HCT116 (cell line): ENCODE measurements around the gene EEF1A2. TPM values are rescaled to one million over a fixed set of nuclear protein-coding genes. Genes with fewer than 3 reads are reported as not detected.

Source experiments
- ATAC-seq: fragments of 200-7000 bp; cut with Tn5 transposase; 2 replicates; pipeline ENCODE4 v1.9.1; 2020; ENCODE audit warnings: mild to moderate bottlenecking, moderate library complexity
- BruUV-seq: library from RNA; stranded (reverse); fragments of 400-500 nt; replicated peaks from 2 replicates; lab custom pipeline; 2021; lab: Mats Ljungman, UMichigan
- CTCF ChIA-PET: fragments of 300-600 bp; sonication (Branson Sonifier 250); formaldehyde crosslinking; loops from one replicate; lab custom pipeline; 2021; ENCODE audit warnings: antibody characterized with exemption; lab: Charles Lee
- POLR2A ChIA-PET: fragments of 300-600, 350-600 bp; sonication (Branson Sonifier 250); formaldehyde crosslinking; loops from one replicate; lab custom pipeline; 2021; ENCODE audit warnings: antibody characterized with exemption; lab: Charles Lee
- RAD21 ChIA-PET, 2 experiments: fragments of 300-600 bp; sonication (Branson Sonifier 250); formaldehyde crosslinking; loops; one replicate each; lab custom pipeline; 2023; ENCODE audit warnings: low total read pairs in 2 of 2; ENCODE audit not compliant: uncharacterized antibody in 2 of 2, unreplicated experiment in 2 of 2, low non-redundant PET in 1 of 2; lab: Charles Lee
- DNase-seq: peaks from one replicate; pipeline ENCODE4 v3.0.0-alpha.2; 2010; ENCODE audit warnings: low read depth, low spot score
- H2AFZ ChIP-seq: fragments of 200-600 bp; shearing (Covaris generic), sonication (generic); 2 replicates; pipeline ENCODE4 v1.6.1; 2017; ENCODE audit warnings: low read depth, mixed run types, mixed read lengths, antibody characterized with exemption, low read length; ENCODE audit not compliant: poor library complexity, severe bottlenecking
- H3K27ac ChIP-seq: 2 replicates; pipeline ENCODE4 v1.5.1; 2012; ENCODE audit warnings: low read depth, low read length
- H3K27me3 ChIP-seq: fragments of 200-600 bp; sonication (generic); 2 replicates; pipeline ENCODE4 v1.6.1; 2016; ENCODE audit warnings: mixed run types, low read length, mixed read lengths; ENCODE audit not compliant: insufficient read depth
- H3K36me3 ChIP-seq, 2 experiments: fragments of 200-500 bp in 1 of 2; fragments of 200-600 bp in 1 of 2; sonication (Bioruptor generic) in 1 of 2; sonication (generic) in 1 of 2; 2 replicates each; pipeline versions ENCODE4 v1.5.1 to v1.6.1; 2014 to 2016; ENCODE audit warnings: low read length in 2 of 2, inconsistent platforms in 1 of 2, mixed read lengths in 1 of 2, mixed run types in 1 of 2; ENCODE audit not compliant: insufficient read depth in 2 of 2, control insufficient read depth in 1 of 2
- H3K4me1 ChIP-seq, 2 experiments: fragments of 200-600 bp in 1 of 2; sonication (generic) in 1 of 2; 2 replicates each; pipeline versions ENCODE4 v1.5.1 to v1.6.1; 2012 to 2017; ENCODE audit warnings: low read length in 2 of 2, inconsistent platforms in 1 of 2, mild to moderate bottlenecking in 1 of 2, mixed read lengths in 1 of 2, mixed run types in 1 of 2, moderate library complexity in 1 of 2; ENCODE audit not compliant: insufficient read depth in 2 of 2, control insufficient read depth in 1 of 2
- H3K4me2 ChIP-seq: fragments of 200-600 bp; sonication (generic); 2 replicates; pipeline ENCODE4 v1.6.1; 2017; ENCODE audit warnings: mixed run types, low read length, mixed read lengths
- H3K4me3 ChIP-seq, 2 experiments: fragments of 200-600 bp in 1 of 2; sonication (generic) in 1 of 2; replicated peaks in 1 of 2; 2 replicates each; pipeline ENCODE4 v1.5.1; 2011 to 2016; ENCODE audit warnings: low read length in 2 of 2, control low read depth in 1 of 2, low read depth in 1 of 2, mild to moderate bottlenecking in 1 of 2, mixed read lengths in 1 of 2, mixed run types in 1 of 2
- H3K79me2 ChIP-seq: fragments of 200-600 bp; sonication (generic); 2 replicates; pipeline ENCODE4 v1.6.1; 2017; ENCODE audit warnings: mild to moderate bottlenecking, mixed run types, low read length, moderate library complexity, mixed read lengths; ENCODE audit not compliant: insufficient read depth
- H3K9ac ChIP-seq: fragments of 200-600 bp; sonication (generic); 2 replicates; pipeline ENCODE4 v1.6.1; 2016; ENCODE audit warnings: low read length, mixed read lengths
- H3K9me2 ChIP-seq: fragments of 200-600 bp; sonication (generic), shearing (Covaris generic); 2 replicates; pipeline ENCODE4 v1.6.1; 2017; ENCODE audit warnings: mixed run types, mild to moderate bottlenecking, moderate library complexity; ENCODE audit not compliant: insufficient read depth
- H3K9me3 ChIP-seq, 2 experiments: fragments of 200-500 bp in 1 of 2; fragments of 200-600 bp in 1 of 2; sonication (Bioruptor generic) in 1 of 2; sonication (generic) in 1 of 2; 2 replicates each; pipeline ENCODE4 v1.6.1; 2014 to 2017; ENCODE audit warnings: low read length in 2 of 2, mixed read lengths in 2 of 2, inconsistent platforms in 1 of 2, low read depth in 1 of 2, mild to moderate bottlenecking in 1 of 2, mixed run types in 1 of 2, moderate library complexity in 1 of 2; ENCODE audit not compliant: control insufficient read depth in 1 of 2, insufficient read depth in 1 of 2
- H4K20me1 ChIP-seq: fragments of 200-600 bp; sonication (generic), shearing (Covaris generic); 2 replicates; pipeline ENCODE4 v1.6.1; 2017; ENCODE audit warnings: mixed run types, mild to moderate bottlenecking, moderate library complexity; ENCODE audit not compliant: insufficient read depth
- CBX3 ChIP-seq: IDR thresholded peaks from 2 replicates; pipeline ENCODE4 v1.6.1; 2012; ENCODE audit warnings: low read depth
- CEBPB ChIP-seq: IDR thresholded peaks from 2 replicates; pipeline ENCODE4 v1.6.1; 2012; ENCODE audit warnings: low read depth
- CTCF ChIP-seq, 3 experiments: fragments of 200-600 bp in 1 of 3; sonication (generic) in 1 of 3; IDR thresholded peaks in 2 of 3; conservative IDR thresholded peaks in 1 of 3; 2 replicates each; pipeline ENCODE4 v1.5.1; 2012 to 2017; ENCODE audit warnings: low read depth in 2 of 3, low read length in 2 of 3, antibody characterized with exemption in 1 of 3, borderline replicate concordance in 1 of 3, control low read depth in 1 of 3, mild to moderate bottlenecking in 1 of 3, mixed read lengths in 1 of 3, mixed run types in 1 of 3, moderate library complexity in 1 of 3; ENCODE audit not compliant: insufficient read depth in 1 of 3
- EGR1 ChIP-seq: IDR thresholded peaks from 2 replicates; pipeline ENCODE4 v1.6.1; 2012; ENCODE audit warnings: low read depth
- ELF1 ChIP-seq: IDR thresholded peaks from 2 replicates; pipeline ENCODE4 v1.6.1; 2012; ENCODE audit warnings: low read depth, borderline replicate concordance
- EZH2 ChIP-seq: fragments of 200-600 bp; sonication (generic); IDR thresholded peaks from 2 replicates; pipeline ENCODE4 v1.6.1; 2017; ENCODE audit warnings: antibody characterized with exemption, mixed run types
- FOSL1 ChIP-seq: IDR thresholded peaks from 2 replicates; pipeline ENCODE4 v1.6.1; 2012; ENCODE audit warnings: low read depth
- JUND ChIP-seq: IDR thresholded peaks from 2 replicates; pipeline ENCODE4 v1.6.1; 2012
- POLR2A ChIP-seq: IDR thresholded peaks from 2 replicates; pipeline ENCODE4 v1.7.0; 2011; ENCODE audit warnings: borderline replicate concordance; ENCODE audit not compliant: insufficient read depth, insufficient read length; ENCODE audit errors: extremely low read depth
- SIN3A ChIP-seq: IDR thresholded peaks from 2 replicates; pipeline ENCODE4 v1.6.1; 2012; ENCODE audit warnings: low read depth
- SP1 ChIP-seq: IDR thresholded peaks from 2 replicates; pipeline ENCODE4 v1.6.1; 2012; ENCODE audit warnings: low read depth
- SRF ChIP-seq: IDR thresholded peaks from 2 replicates; pipeline ENCODE4 v1.6.1; 2012; ENCODE audit warnings: low read depth
- ZFX ChIP-seq: fragments of 450-650 bp; IDR thresholded peaks from 2 replicates; pipeline ENCODE4 v1.6.1; 2017
- ZNF274 ChIP-seq: fragments of 200-500 bp; sonication (Bioruptor generic); IDR thresholded peaks from 2 replicates; pipeline ENCODE4 v1.6.1; 2014; ENCODE audit warnings: mild to moderate bottlenecking, low read depth, low read length, inconsistent platforms
- intact Hi-C: fragments of 100-400 bp; cut with micrococcal nuclease; formaldehyde crosslinking; loops from 2 replicates; pipeline ENCODE4 v1.10.0; 2022
- total RNA-seq: library from RNA; stranded (reverse); gene quantifications from one replicate; pipeline ENCODE4 v1.2.1, GENCODE V29; 2021; ENCODE audit not compliant: unreplicated experiment
- TF ChIP-seq, protein P1 (sequence below): IDR thresholded peaks from 2 replicates; pipeline ENCODE4 v1.6.1; 2012; ENCODE audit warnings: low read depth
- TF ChIP-seq, protein P2 (sequence below): IDR thresholded peaks from 2 replicates; pipeline ENCODE4 v1.6.1; 2012
- TF ChIP-seq, protein P3 (sequence below): IDR thresholded peaks from 2 replicates; pipeline ENCODE4 v1.6.1; 2012

The EEF1A2 gene
- total RNA-seq, 1 experiment from 2014 or later = 454 TPM

DNA sequence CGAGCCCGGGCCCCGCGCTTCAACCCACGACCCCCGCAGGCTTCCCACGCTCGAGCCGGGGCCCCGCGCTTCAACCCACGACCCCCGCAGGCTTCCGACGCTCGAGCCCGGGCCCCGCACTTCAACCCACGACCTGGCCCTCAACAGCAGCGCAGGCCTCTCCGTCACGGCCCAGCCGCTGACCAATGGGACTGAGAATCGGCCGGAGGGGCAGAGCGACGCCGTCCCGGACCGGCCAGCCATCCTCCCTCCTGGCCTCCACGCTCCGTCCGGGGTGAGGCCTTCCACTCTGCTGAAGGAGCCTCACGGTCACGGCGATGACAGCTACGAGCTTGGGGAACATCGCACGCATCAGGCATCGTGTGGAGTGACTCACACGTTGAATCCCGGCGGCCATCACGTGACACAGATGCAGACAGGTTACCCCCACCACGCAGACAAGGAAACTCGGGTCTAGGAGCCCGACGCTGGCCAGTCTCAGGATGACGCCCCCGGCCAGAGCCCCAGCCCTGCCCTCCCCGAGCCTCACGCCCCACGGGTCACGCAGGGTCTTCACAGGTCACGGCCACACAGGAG lies 32.5 kb downstream of the EEF1A2 start:
- peaks cover 78% of the 10 kb centered on the region for H3K79me2 ChIP-seq
- H3K27ac ChIP-seq = no peak overlapping the region
- no peaks in the 10 kb centered on the region for H3K9me3 ChIP-seq
- BruUV-seq = no TSS peak
- no peak overlapping the region for H3K4me2 ChIP-seq
- no peaks in the 10 kb centered on the region for H4K20me1 ChIP-seq
- ATAC-seq = no peak
- no peak for TF ChIP-seq SP1
- TF ChIP-seq JUND = no peak
- TF ChIP-seq, protein P1, sequence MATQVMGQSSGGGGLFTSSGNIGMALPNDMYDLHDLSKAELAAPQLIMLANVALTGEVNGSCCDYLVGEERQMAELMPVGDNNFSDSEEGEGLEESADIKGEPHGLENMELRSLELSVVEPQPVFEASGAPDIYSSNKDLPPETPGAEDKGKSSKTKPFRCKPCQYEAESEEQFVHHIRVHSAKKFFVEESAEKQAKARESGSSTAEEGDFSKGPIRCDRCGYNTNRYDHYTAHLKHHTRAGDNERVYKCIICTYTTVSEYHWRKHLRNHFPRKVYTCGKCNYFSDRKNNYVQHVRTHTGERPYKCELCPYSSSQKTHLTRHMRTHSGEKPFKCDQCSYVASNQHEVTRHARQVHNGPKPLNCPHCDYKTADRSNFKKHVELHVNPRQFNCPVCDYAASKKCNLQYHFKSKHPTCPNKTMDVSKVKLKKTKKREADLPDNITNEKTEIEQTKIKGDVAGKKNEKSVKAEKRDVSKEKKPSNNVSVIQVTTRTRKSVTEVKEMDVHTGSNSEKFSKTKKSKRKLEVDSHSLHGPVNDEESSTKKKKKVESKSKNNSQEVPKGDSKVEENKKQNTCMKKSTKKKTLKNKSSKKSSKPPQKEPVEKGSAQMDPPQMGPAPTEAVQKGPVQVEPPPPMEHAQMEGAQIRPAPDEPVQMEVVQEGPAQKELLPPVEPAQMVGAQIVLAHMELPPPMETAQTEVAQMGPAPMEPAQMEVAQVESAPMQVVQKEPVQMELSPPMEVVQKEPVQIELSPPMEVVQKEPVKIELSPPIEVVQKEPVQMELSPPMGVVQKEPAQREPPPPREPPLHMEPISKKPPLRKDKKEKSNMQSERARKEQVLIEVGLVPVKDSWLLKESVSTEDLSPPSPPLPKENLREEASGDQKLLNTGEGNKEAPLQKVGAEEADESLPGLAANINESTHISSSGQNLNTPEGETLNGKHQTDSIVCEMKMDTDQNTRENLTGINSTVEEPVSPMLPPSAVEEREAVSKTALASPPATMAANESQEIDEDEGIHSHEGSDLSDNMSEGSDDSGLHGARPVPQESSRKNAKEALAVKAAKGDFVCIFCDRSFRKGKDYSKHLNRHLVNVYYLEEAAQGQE = no peak
- TF ChIP-seq ELF1 = no peak
- TF ChIP-seq POLR2A = no peak
- TF ChIP-seq ZFX = no peak
- TF ChIP-seq EGR1 = no peak
- TF ChIP-seq SIN3A = no peak
- no peak for TF ChIP-seq CTCF (IDR thresholded peaks at IDR 0.05 in 2 of 3, conservative IDR thresholded peaks at IDR 0.05 in 1 of 3; ENCODE audit: borderline replicate concordance in 1 of 3, insufficient read depth in 1 of 3, low read depth in 2 of 3, low read length in 2 of 3)
- TF ChIP-seq CBX3 = no peak
- TF ChIP-seq, protein P2, sequence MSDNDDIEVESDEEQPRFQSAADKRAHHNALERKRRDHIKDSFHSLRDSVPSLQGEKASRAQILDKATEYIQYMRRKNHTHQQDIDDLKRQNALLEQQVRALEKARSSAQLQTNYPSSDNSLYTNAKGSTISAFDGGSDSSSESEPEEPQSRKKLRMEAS = no peak
- TF ChIP-seq FOSL1 = no peak
- TF ChIP-seq SRF = no peak
- no peak for TF ChIP-seq CEBPB
- no peak for TF ChIP-seq EZH2
- TF ChIP-seq, protein P3, sequence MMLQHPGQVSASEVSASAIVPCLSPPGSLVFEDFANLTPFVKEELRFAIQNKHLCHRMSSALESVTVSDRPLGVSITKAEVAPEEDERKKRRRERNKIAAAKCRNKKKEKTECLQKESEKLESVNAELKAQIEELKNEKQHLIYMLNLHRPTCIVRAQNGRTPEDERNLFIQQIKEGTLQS = no peak
- TF ChIP-seq ZNF274 = no peak
- H3K9me2 ChIP-seq = no peaks in the 10 kb centered on the region
- H3K9ac ChIP-seq = no peak overlapping the region
- ChIA-PET POLR2A (no interaction called here), CTCF (no interaction called here), RAD21 (no interaction called here)
- intact Hi-C loops = no loop called here
- no peak overlapping the region for H3K4me3 ChIP-seq
- H3K4me1 ChIP-seq = peaks cover 4 to 17% of the 10 kb centered on the region in 2 experiments; a peak in 2 of 4 replicates
- H3K36me3 ChIP-seq = no peaks in the 10 kb centered on the region
- DNase-seq = no peak
- H3K27me3 ChIP-seq = no peaks in the 10 kb centered on the region
- no peak overlapping the region for H2AFZ ChIP-seq
